NT2/D1 (cell line): Measurements from ENCODE around the gene MRPS34.

Experiments
- SUZ12 ChIP-seq: IDR thresholded peaks from 2 replicates; pipeline ENCODE4 v1.6.1; 2011; ENCODE audit not compliant: insufficient read length, insufficient read depth; ENCODE audit errors: extremely low read depth
- YY1 ChIP-seq: IDR thresholded peaks from 2 replicates; pipeline ENCODE4 v1.6.1; 2011; ENCODE audit not compliant: insufficient read length, insufficient read depth
- ZNF274 ChIP-seq: IDR thresholded peaks from 2 replicates; pipeline ENCODE4 v1.6.1; 2011; ENCODE audit warnings: mild to moderate bottlenecking, low read depth, low read length

GRCh38 chr16:1792836-1793577 is 20.1 kb upstream of the MRPS34 start:
- TF ChIP-seq YY1 (no peak), ZNF274 (no peak), SUZ12 (no peak)
